Esophagus muscularis mucosa (tissue), 3 donors: ENCODE data around the gene MTA3.

Experiments used
- EP300 ChIP-seq: sonication (generic); formaldehyde crosslinking; IDR thresholded peaks from one replicate; pipeline ENCODE4 v1.6.1; 2017; ENCODE audit warnings: antibody characterized with exemption
- TF ChIP-seq, protein P1 (sequence below), 3 experiments: fragments of 200-600 bp in 2 of 3; fragments of 450-650 bp in 1 of 3; sonication (generic) in 2 of 3; IDR thresholded peaks; one replicate each; pipeline ENCODE4 v1.5.1; 2017 to 2019; ENCODE audit warnings: antibody characterized with exemption in 3 of 3, mild to moderate bottlenecking in 2 of 3, moderate library complexity in 1 of 3

DNA sequence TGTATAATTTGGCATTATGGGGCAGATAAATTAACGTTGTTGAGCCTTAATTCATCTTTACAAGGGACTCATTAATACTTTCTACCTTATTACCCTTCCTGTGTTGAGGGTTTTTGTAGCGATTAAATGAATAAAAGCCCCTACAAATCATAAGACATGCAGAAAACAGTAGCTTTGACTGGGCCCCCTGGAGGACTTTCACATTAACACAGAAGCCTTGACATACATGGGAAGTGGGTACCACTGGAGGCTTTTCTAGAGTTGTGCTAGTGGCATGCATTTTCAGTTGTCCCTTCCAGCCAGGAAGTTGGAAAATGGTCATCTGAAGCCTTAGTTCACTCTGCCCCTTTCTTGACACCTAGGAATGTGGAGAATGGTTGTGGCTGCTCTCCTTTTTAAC is 30.2 kb downstream of the MTA3 start:
- TF ChIP-seq, protein P1, sequence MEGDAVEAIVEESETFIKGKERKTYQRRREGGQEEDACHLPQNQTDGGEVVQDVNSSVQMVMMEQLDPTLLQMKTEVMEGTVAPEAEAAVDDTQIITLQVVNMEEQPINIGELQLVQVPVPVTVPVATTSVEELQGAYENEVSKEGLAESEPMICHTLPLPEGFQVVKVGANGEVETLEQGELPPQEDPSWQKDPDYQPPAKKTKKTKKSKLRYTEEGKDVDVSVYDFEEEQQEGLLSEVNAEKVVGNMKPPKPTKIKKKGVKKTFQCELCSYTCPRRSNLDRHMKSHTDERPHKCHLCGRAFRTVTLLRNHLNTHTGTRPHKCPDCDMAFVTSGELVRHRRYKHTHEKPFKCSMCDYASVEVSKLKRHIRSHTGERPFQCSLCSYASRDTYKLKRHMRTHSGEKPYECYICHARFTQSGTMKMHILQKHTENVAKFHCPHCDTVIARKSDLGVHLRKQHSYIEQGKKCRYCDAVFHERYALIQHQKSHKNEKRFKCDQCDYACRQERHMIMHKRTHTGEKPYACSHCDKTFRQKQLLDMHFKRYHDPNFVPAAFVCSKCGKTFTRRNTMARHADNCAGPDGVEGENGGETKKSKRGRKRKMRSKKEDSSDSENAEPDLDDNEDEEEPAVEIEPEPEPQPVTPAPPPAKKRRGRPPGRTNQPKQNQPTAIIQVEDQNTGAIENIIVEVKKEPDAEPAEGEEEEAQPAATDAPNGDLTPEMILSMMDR (IDR thresholded peaks at IDR 0.05) = no peak
- no peak for TF ChIP-seq EP300
